ENCODE data around the gene OR5AU1. TPM values are rescaled to one million over a fixed set of nuclear protein-coding genes. Genes with fewer than 3 reads are reported as not detected.

OR5AU1 gene
- polyA plus RNA-seq, 3 donors: not detected

DNA sequence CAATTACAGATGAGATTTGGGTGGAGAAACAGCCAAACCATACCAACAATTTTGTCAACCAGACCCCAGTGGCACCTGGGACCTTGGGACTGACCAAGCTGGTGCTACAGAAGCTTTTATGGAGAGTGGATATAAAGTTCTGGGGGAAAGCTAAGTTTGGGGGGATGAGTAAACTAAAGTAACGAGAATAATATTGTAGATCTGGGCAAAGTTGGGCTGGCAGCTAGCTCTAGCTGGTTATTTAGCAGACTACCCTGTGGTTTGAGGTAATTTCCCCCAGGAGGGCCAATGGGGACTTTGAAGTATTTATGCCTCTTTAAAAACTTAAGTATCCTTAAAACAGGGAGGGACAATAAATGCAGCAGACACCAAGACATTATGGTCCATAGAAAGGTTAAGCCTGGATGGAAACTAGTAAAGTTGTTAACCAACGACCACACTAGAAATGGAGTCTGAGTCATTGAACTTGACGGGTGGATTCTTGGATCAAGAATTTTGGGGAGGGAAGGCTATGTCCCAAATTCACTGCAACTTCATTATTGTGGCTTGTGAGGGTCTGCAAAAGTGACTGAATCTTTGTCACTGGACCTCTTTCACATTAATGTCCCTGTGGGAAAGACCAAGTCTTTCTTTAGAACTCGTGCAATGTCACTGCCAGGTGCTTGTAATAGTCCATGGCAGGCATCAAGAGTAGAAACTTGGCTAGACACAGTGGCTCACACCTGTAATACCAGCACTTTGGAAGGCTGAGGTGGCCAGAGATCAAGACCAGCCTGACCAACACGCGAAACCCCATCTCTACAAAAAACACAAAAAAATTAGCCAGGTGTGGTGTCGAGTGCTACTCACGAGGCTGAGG lies 48.5 kb upstream of the OR5AU1 start:
- H3K79me2 ChIP-seq (ENCODE audit: insufficient read depth, low read length): no peaks in the 10 kb centered on the region
- H3K36me3 ChIP-seq (replicated peaks in 1 of 2; ENCODE audit: control insufficient read depth in 1 of 2, insufficient read depth in 2 of 2, low read length in 2 of 2): peaks cover 29 to 54% of the 10 kb centered on the region in 2 donors
- peaks cover 45 to 51% of the 10 kb centered on the region in 2 donors for H3K36me3 Mint-ChIP-seq
- H3K9ac ChIP-seq (ENCODE audit: insufficient read depth, low read length, poor library complexity, severe bottlenecking): no peak overlapping the region
- no peak overlapping the region for H3K4me3 Mint-ChIP-seq
- no peak overlapping the region for H3K4me3 ChIP-seq (replicated peaks in 1 of 3; ENCODE audit: low read depth in 2 of 3, low read length in 3 of 3)
- no peaks in the 10 kb centered on the region for H3K27me3 Mint-ChIP-seq (ENCODE audit: low read depth in 3 of 3)
- WGBS (ENCODE audit: insufficient coverage): 93% methylated on average over 2 of the region's 8 CpGs
- H3K9me3 Mint-ChIP-seq: no peaks in the 10 kb centered on the region
- no peak overlapping the region for H3K27ac ChIP-seq (ENCODE audit: low read depth in 1 of 2, low read length in 2 of 2)
- H3K4me2 ChIP-seq (replicated peaks; ENCODE audit: extremely low read depth, low read length, poor library complexity, severe bottlenecking): no peak overlapping the region
- H3K4me1 ChIP-seq (ENCODE audit: control insufficient read depth in 1 of 2, insufficient read depth in 2 of 2, low read length in 2 of 2): peaks cover 0 to 17% of the 10 kb centered on the region in 2 donors
- peaks cover 23% of the 10 kb centered on the region for H3K4me1 Mint-ChIP-seq
- intact Hi-C loops (cut with micrococcal nuclease): no loop called here
- TF ChIP-seq, protein P1, sequence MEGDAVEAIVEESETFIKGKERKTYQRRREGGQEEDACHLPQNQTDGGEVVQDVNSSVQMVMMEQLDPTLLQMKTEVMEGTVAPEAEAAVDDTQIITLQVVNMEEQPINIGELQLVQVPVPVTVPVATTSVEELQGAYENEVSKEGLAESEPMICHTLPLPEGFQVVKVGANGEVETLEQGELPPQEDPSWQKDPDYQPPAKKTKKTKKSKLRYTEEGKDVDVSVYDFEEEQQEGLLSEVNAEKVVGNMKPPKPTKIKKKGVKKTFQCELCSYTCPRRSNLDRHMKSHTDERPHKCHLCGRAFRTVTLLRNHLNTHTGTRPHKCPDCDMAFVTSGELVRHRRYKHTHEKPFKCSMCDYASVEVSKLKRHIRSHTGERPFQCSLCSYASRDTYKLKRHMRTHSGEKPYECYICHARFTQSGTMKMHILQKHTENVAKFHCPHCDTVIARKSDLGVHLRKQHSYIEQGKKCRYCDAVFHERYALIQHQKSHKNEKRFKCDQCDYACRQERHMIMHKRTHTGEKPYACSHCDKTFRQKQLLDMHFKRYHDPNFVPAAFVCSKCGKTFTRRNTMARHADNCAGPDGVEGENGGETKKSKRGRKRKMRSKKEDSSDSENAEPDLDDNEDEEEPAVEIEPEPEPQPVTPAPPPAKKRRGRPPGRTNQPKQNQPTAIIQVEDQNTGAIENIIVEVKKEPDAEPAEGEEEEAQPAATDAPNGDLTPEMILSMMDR (IDR thresholded peaks at IDR 0.05): no peak
- no peaks in the 10 kb centered on the region for H3K27me3 ChIP-seq (ENCODE audit: control insufficient read depth in 2 of 2, insufficient read depth in 2 of 2, low read length in 2 of 2)
- H3K27ac Mint-ChIP-seq: peak overlapping the region in 5 of 7 donors; percentile 0 to 80 (median 37)
- no peak overlapping the region for H2AFZ ChIP-seq (ENCODE audit: insufficient read depth, low read depth, low read length, poor library complexity, severe bottlenecking)
- no peak for DNase-seq
- no peaks in the 10 kb centered on the region for H3K9me3 ChIP-seq (replicated peaks in 1 of 2; ENCODE audit: control insufficient read depth in 1 of 2, insufficient read depth in 1 of 2, low read length in 2 of 2)
- H4K20me1 ChIP-seq (ENCODE audit: insufficient read depth, low read length): peaks cover 77% of the 10 kb centered on the region

DNA sequence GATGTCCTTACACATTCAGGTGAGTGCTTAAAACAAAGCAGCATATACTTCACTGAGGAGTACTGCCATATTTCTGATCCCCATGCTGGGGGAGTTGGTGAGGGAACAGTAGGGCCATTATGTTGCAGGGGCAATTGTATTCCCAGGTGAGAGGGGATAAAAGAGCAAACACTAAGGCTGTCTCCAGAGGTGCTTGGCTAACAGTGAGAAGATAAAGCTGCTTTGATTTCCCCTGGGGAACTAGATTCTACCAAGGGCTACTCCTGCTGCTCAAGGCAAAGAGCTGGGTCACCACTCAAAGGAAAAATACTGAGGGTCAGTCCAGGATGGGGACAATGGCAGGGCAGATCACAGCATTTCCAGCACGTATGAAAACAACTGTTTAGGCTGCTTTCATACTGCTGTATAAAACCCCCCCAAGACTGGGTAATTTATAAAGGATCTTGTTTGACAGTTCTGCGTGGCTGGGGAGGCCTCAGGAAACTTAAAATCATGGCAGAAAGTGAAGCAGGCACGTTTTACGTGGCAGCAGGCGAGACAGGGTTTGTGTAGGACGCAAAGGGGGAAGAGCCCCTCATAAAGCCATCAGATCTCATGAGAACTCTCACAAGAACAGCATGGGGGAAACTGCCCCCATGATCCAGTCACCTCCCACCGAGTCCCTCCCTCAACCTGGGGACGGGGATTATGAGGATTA lies 47.8 kb upstream of the OR5AU1 start:
- Mint-ChIP-seq H3K4me3 (no peak overlapping the region), H3K4me1 (peaks cover 23% of the 10 kb centered on the region)
- TF ChIP-seq, protein P1 (IDR thresholded peaks at IDR 0.05): no peak

More for the DNA sequence above, 47.8 kb upstream of the OR5AU1 start:
- intact Hi-C loops (cut with micrococcal nuclease): no loop called here
- Mint-ChIP-seq H3K9me3 (no peaks in the 10 kb centered on the region), H3K27ac (peak overlapping the region in 5 of 7 donors; percentile 23 to 80 (median 63)), H3K27me3 (ENCODE audit: low read depth in 3 of 3) (no peaks in the 10 kb centered on the region), H3K36me3 (peaks cover 38 to 44% of the 10 kb centered on the region in 2 donors)
- Histone ChIP-seq H3K4me3 (replicated peaks in 1 of 3; ENCODE audit: low read depth in 2 of 3, low read length in 3 of 3) (no peak overlapping the region), H3K4me2 (replicated peaks; ENCODE audit: extremely low read depth, low read length, poor library complexity, severe bottlenecking) (no peak overlapping the region), H3K27me3 (ENCODE audit: control insufficient read depth in 2 of 2, insufficient read depth in 2 of 2, low read length in 2 of 2) (no peaks in the 10 kb centered on the region), H3K9me3 (replicated peaks in 1 of 2; ENCODE audit: control insufficient read depth in 1 of 2, insufficient read depth in 1 of 2, low read length in 2 of 2) (no peaks in the 10 kb centered on the region), H4K20me1 (ENCODE audit: insufficient read depth, low read length) (peaks cover 69% of the 10 kb centered on the region), H3K27ac (ENCODE audit: low read depth in 1 of 2, low read length in 2 of 2) (peak overlapping the region in 1 of 2 donors; percentile 23), H3K36me3 (replicated peaks in 1 of 2; ENCODE audit: control insufficient read depth in 1 of 2, insufficient read depth in 2 of 2, low read length in 2 of 2) (peaks cover 22 to 46% of the 10 kb centered on the region in 2 donors), H3K9ac (ENCODE audit: insufficient read depth, low read length, poor library complexity, severe bottlenecking) (no peak overlapping the region), H2AFZ (ENCODE audit: insufficient read depth, low read depth, low read length, poor library complexity, severe bottlenecking) (no peak overlapping the region), H3K4me1 (ENCODE audit: control insufficient read depth in 1 of 2, insufficient read depth in 2 of 2, low read length in 2 of 2) (peaks cover 0 to 17% of the 10 kb centered on the region in 2 donors), H3K79me2 (ENCODE audit: insufficient read depth, low read length) (no peaks in the 10 kb centered on the region)
- 96% methylated on average over 4 of the region's 8 CpGs for WGBS (ENCODE audit: insufficient coverage)
- DNase-seq: no peak

Measured in CD14-positive monocyte (primary cell).